ENCODE results near the gene KERA.

Gene KERA

DNA sequence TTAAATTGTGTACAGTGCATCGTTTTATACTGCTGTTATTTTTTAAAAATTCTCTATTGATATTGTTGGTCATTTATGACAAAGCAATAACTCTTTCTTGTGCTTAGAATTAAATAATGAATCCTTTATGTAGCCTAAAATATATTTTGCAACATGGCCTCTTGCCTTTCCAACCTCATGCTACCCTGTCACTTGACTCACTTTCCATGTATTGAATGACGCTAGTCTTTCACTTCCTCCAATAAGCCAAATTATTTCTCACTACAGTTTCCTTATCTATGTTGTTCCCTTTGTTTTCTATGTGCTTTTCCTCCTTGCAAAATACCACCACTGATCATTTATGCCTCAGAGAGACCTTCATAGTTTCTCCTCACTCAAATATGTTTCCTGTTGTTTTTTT, 36.7 kb downstream of the KERA start:
- DNase-seq (ENCODE audit: low read depth, low spot score), result no peak
- H3K4me3 ChIP-seq (ENCODE audit: low read length), result no peak overlapping the region

DNA sequence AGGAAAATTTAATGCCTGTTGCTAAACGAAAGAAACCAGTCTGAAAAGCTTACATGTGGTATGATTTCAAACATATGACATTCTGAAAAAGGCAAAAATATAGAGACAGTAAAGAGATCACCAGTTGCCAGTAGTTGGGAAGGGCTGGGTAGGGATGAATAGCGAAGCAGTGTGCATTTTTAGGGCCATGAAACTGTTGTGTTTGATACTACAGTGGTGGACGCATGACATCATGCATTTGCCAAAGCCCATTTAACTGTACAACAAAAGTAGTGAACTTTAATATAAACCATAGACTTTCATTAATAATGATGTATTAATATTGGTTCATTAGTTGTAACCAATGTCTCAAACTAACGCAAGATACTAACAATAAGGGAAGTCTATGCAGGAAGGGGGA, 38.4 kb downstream of the KERA start:
- no peak overlapping the region for H3K4me3 ChIP-seq (ENCODE audit: low read length)
- DNase-seq (ENCODE audit: low read depth, low spot score), result no peak

- DNase-seq (ENCODE audit: low read depth, low spot score), result no peak
- no peak overlapping the region for H3K4me3 ChIP-seq (ENCODE audit: low read length)
Observed at GRCh38 chr12:91017511-91018263, 40.1 kb downstream of the KERA start.

GRCh38 chr12:91017043-91017442, 40.8 kb downstream of the KERA start:
- no peak for DNase-seq (ENCODE audit: low read depth, low spot score)

DNA sequence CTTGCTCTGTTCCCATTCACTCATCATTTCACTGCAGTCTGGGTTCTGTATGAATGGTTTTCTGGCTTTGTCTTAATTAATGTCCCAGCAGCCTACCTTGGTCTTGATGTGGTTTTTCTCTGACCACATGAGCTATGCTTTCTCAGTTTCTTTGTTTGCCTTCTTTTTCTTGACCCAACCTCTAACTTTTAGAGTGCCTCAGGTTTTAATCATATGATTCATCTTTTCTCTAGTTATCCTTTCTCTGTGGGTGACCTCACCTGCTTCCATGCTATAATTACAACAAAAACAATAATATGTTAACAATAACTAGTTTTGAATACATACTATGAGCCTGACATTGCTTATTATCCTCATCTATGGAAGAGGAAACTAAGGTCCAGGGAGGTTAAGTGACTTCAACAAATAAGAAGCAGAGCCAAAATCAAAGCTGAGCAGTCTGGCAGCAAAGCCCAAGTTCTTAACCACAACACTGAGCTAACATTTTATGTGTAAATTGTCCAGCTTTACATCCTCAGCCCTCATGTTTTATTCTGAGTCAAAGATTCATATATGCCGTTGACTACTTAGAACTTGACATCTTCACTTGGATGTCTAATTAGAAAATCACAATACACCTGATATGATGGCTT, 48.4 kb downstream of the KERA start:
- H3K4me3 ChIP-seq (ENCODE audit: low read length), result no peak overlapping the region
- no peak for DNase-seq (ENCODE audit: low read depth, low spot score)

More at GRCh38 chr12:91017043-91017442, 40.8 kb downstream of the KERA start:
- no peak overlapping the region for H3K4me3 ChIP-seq (ENCODE audit: low read length)

DNA sequence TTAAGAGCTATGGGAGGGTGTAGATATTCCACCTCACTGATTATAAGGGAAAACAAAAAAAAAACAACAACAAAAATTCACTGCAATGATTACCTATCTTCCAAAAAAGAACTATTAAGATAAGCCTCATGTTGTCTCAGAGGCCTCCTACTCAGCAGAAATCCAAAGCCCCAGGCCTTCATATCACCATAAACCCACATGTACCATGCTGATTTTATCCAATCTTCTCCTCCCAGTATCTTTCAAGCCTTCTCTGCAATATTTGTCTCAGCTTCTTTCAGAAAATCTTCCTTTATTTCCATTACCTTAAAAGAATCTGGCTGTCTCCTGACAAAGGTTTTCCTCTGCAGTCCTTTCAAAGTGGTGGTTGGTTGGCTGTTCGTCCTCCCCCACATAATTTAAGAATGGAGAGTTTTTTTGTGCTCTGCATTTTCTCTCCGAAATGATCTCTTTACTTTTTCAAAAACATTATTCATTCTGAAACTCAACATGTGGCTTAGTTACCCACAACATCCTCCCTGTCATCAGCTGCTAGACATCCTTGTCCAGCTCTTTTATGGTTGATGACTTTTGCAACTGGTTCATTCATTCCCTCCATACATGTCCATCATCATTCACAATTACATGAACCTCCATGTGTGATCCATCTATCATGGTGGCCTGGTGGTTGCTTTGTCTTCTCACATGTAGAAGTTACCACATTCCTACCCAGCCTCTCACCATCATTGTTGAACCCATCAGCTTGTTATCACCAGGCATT, 50.1 kb downstream of the KERA start:
- no peak for DNase-seq (ENCODE audit: low read depth, low spot score)

GRCh38 chr12:91004872-91005271, 53.0 kb downstream of the KERA start, which contains the start of gene EPYC:
Gene EPYC, minus strand, starts transcription at chr12:91004972. Its CDS starts 2,407 bp downstream, at chr12:91002565.
- no peak for DNase-seq (ENCODE audit: low read depth, low spot score)
- no peak within 1 kb of the TSS for H3K4me3 ChIP-seq (ENCODE audit: low read length)

More for the DNA sequence above, 50.1 kb downstream of the KERA start:
- no peak overlapping the region for H3K4me3 ChIP-seq (ENCODE audit: low read length)

DNA sequence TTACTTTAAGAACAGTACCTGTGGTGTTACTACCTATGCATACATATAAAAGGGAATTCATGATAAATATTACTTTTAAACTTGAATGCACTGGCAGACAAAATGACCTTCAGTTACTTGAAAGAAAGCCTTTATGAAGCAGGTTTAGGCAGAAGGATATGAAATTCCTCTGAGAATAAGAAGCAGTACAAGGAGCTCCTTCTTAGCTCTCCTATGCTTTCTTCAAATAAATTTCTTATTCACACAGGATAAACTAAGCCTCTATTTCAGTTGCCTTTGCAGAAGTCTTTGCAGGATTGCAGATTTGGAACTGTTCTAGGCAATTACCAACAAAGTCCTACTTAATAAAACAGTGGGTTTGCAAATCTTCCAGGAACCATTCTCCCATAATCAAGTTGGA, 54.1 kb downstream of the KERA start:
- H3K4me3 ChIP-seq (ENCODE audit: low read length), result no peak overlapping the region
- DNase-seq (ENCODE audit: low read depth, low spot score), result no peak

- no peak for DNase-seq (ENCODE audit: low read depth, low spot score)
- H3K4me3 ChIP-seq (ENCODE audit: low read length), result no peak overlapping the region
Observed at GRCh38 chr12:91001306-91001705, 56.5 kb downstream of the KERA start.

Measured in Jurkat, Clone E6-1 (cell line).